HepG2 (cell line): Measurements from ENCODE around the gene TSC22D4. TPM values are rescaled to one million over a fixed set of nuclear protein-coding genes. Genes with fewer than 3 reads are reported as not detected.

Experiments used
- CBFB ChIP-seq: sonication (generic); formaldehyde crosslinking; IDR thresholded peaks from 2 replicates; pipeline ENCODE4 v1.4.0; 2020; ENCODE audit warnings: missing genetic modification reagents
- CERS6 ChIP-seq: sonication (generic); formaldehyde crosslinking; IDR thresholded peaks from 2 replicates; pipeline ENCODE4 v1.5.0; 2020; ENCODE audit warnings: missing genetic modification reagents
- ESRRA ChIP-seq: sonication (generic); formaldehyde crosslinking; IDR thresholded peaks from 2 replicates; pipeline ENCODE4 v1.5.1; 2020; ENCODE audit warnings: mild to moderate bottlenecking, low read depth, missing genetic modification reagents
- GATAD2A ChIP-seq: IDR thresholded peaks from 2 replicates; pipeline ENCODE4 v1.6.1; 2016
- HNRNPH1 ChIP-seq: fragments of 200-400 bp; formaldehyde crosslinking; optimal IDR thresholded peaks from 2 replicates; pipeline ENCODE3; 2017; ENCODE audit warnings: mild to moderate bottlenecking, low read depth, low read length
- KAT8 ChIP-seq: IDR thresholded peaks from 2 replicates; pipeline ENCODE4 v1.6.1; 2016; ENCODE audit warnings: missing genetic modification reagents, missing compliant biosample characterization
- KLF16 ChIP-seq, 2 experiments: sonication (generic) in 1 of 2; formaldehyde crosslinking in 1 of 2; IDR thresholded peaks; 2 replicates each; pipeline versions ENCODE4 v1.6.1 to v1.8.0; 2016 to 2023; ENCODE audit warnings: missing genetic modification reagents in 2 of 2, missing compliant biosample characterization in 1 of 2
- NFE2L2 ChIP-seq: fragments of 150-350 bp; IDR thresholded peaks from 2 replicates; pipeline ENCODE4 v1.6.1; 2014; ENCODE audit warnings: low read length
- POLR2AphosphoS5 ChIP-seq: IDR thresholded peaks from 2 replicates; pipeline ENCODE4 v1.6.1; 2012; ENCODE audit warnings: low read depth, low read length
- RXRA ChIP-seq: sonication (generic); formaldehyde crosslinking; IDR thresholded peaks from 2 replicates; pipeline ENCODE4 v1.5.1; 2020; ENCODE audit warnings: missing genetic modification reagents
- RXRB ChIP-seq: IDR thresholded peaks from 2 replicates; pipeline ENCODE4 v1.6.1; 2016; ENCODE audit warnings: borderline replicate concordance, missing genetic modification reagents, missing compliant biosample characterization
- SP4 ChIP-seq: sonication (generic); formaldehyde crosslinking; IDR thresholded peaks from 2 replicates; pipeline ENCODE4 v1.8.1; 2023; ENCODE audit warnings: mild to moderate bottlenecking, missing genetic modification reagents
- TFE3 ChIP-seq: IDR thresholded peaks from 2 replicates; pipeline ENCODE4 v1.6.1; 2016
- TSC22D2 ChIP-seq: sonication (generic); formaldehyde crosslinking; IDR thresholded peaks from 2 replicates; pipeline ENCODE4 v1.5.1; 2020; ENCODE audit warnings: missing genetic modification reagents, mild to moderate bottlenecking, borderline replicate concordance
- YEATS2 ChIP-seq: sonication (generic); formaldehyde crosslinking; IDR thresholded peaks from 2 replicates; pipeline ENCODE4 v1.4.0; 2020; ENCODE audit warnings: missing genetic modification reagents, borderline replicate concordance
- ZNF331 ChIP-seq: sonication (generic); formaldehyde crosslinking; IDR thresholded peaks from 2 replicates; pipeline ENCODE4 v1.4.0; 2020; ENCODE audit warnings: missing genetic modification reagents
- ZNF333 ChIP-seq: sonication (generic); formaldehyde crosslinking; IDR thresholded peaks from 2 replicates; pipeline ENCODE4 v1.4.0; 2020; ENCODE audit warnings: mild to moderate bottlenecking, missing genetic modification reagents, borderline replicate concordance
- ZNF484 ChIP-seq: sonication (generic); formaldehyde crosslinking; IDR thresholded peaks from 2 replicates; pipeline ENCODE4 v1.5.1; 2020; ENCODE audit warnings: mild to moderate bottlenecking, low read depth, missing genetic modification reagents, borderline replicate concordance
- ZNF562 ChIP-seq: sonication (generic); formaldehyde crosslinking; IDR thresholded peaks from 2 replicates; pipeline ENCODE4 v1.8.0; 2022; ENCODE audit warnings: missing genetic modification reagents, borderline replicate concordance
- ZNF777 ChIP-seq: sonication (generic); formaldehyde crosslinking; IDR thresholded peaks from 2 replicates; pipeline ENCODE4 v1.4.0; 2020; ENCODE audit warnings: missing genetic modification reagents
- polyA plus RNA-seq, 8 experiments: library from polyadenylated mRNA; depleted of rRNA in 3 of 8; stranded (reverse) in 7 of 8; unstranded in 1 of 8; fragments of >200 nt; fragmentation: Illumina TruSeq in 4 of 8; extraction: Trizol in 4 of 8; gene quantifications; 2 replicates each; pipeline versions ENCODE4 v1.2.1 to v1.2.3, GENCODE V29; 2011 to 2016; ENCODE audit warnings: low read depth in 4 of 8, missing spikeins in 1 of 8, mixed read lengths in 1 of 8; ENCODE audit not compliant: insufficient read depth in 1 of 8
- total RNA-seq, 5 experiments: library from RNA; depleted of rRNA; stranded (reverse); fragments of >200 nt; fragmentation: Illumina TruSeq; extraction: Trizol; gene quantifications; 2 replicates each; pipeline ENCODE4 v1.2.3, GENCODE V29; 2016; ENCODE audit warnings: low read depth in 1 of 5
- TF ChIP-seq, protein P1 (sequence below): sonication (generic); formaldehyde crosslinking; IDR thresholded peaks from 2 replicates; pipeline ENCODE4 v1.4.0; 2020; ENCODE audit warnings: missing genetic modification reagents
- TF ChIP-seq, protein P2 (sequence below): sonication (generic); formaldehyde crosslinking; IDR thresholded peaks from 2 replicates; pipeline ENCODE4 v1.5.0; 2020; ENCODE audit warnings: mild to moderate bottlenecking, missing genetic modification reagents

The TSC22D4 gene
- total and polyA plus RNA-seq, 2 of the 13 experiments (the other 11 are each of a cell fraction or from before 2014, with no cell fraction given) = 7.7 to 8.7 TPM

DNA sequence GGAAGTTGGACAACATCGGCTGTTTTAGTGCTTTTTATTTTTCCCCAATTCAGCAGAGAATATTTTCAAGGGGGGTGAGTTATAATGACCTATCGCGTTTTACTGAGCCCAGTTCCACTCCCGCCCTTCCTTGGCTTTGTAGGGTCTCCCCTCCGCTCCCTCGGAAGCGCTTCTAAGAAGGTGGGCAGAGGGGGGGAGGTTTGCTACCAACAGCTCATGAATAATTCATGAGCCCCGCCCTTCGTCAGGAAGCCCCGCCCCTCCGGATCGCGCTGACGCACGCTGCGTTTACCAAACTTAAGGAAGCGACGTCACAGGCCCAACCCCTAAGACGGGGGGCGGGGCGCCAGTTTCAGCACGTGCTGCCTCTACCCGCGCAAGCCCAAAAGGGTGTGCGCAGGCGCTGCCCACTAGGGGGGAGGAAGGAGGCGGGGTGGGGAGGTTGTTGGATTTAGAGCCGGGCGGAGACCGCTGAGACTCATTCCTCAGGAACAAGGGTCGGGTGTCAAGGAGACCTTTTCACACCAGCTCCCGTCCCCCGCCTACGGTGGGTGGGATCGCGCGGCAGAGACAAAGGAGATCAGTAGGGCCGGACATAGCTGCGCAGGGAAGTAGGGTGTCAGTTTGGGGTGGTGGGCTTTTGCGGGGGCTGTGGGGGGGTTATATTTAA lies 49.9 kb downstream of the TSC22D4 start (continued):
- peak; percentile 79; the same call in 1 of the 2 replicates for TF ChIP-seq TFE3 (CRISPR knock-in tag)
- peak in 1 of 2 experiments; percentile 68; a peak in 1 of 4 replicates for TF ChIP-seq KLF16 (CRISPR knock-in tag; IDR thresholded peaks at IDR 0.05)
- TF ChIP-seq, protein P1, sequence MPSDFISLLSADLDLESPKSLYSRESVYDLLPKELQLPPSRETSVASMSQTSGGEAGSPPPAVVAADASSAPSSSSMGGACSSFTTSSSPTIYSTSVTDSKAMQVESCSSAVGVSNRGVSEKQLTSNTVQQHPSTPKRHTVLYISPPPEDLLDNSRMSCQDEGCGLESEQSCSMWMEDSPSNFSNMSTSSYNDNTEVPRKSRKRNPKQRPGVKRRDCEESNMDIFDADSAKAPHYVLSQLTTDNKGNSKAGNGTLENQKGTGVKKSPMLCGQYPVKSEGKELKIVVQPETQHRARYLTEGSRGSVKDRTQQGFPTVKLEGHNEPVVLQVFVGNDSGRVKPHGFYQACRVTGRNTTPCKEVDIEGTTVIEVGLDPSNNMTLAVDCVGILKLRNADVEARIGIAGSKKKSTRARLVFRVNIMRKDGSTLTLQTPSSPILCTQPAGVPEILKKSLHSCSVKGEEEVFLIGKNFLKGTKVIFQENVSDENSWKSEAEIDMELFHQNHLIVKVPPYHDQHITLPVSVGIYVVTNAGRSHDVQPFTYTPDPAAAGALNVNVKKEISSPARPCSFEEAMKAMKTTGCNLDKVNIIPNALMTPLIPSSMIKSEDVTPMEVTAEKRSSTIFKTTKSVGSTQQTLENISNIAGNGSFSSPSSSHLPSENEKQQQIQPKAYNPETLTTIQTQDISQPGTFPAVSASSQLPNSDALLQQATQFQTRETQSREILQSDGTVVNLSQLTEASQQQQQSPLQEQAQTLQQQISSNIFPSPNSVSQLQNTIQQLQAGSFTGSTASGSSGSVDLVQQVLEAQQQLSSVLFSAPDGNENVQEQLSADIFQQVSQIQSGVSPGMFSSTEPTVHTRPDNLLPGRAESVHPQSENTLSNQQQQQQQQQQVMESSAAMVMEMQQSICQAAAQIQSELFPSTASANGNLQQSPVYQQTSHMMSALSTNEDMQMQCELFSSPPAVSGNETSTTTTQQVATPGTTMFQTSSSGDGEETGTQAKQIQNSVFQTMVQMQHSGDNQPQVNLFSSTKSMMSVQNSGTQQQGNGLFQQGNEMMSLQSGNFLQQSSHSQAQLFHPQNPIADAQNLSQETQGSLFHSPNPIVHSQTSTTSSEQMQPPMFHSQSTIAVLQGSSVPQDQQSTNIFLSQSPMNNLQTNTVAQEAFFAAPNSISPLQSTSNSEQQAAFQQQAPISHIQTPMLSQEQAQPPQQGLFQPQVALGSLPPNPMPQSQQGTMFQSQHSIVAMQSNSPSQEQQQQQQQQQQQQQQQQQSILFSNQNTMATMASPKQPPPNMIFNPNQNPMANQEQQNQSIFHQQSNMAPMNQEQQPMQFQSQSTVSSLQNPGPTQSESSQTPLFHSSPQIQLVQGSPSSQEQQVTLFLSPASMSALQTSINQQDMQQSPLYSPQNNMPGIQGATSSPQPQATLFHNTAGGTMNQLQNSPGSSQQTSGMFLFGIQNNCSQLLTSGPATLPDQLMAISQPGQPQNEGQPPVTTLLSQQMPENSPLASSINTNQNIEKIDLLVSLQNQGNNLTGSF (CRISPR knock-in tag) = no peak
- TF ChIP-seq YEATS2 (CRISPR knock-in tag) = 0 out of 2 replicates have a peak, but pooled peaks have one; percentile 54
- no peak; the same call in 1 of the 2 replicates for TF ChIP-seq CERS6 (CRISPR knock-in tag)
- TF ChIP-seq ZNF484 (CRISPR knock-in tag) = 0 out of 2 replicates have a peak, but pooled peaks have one; percentile 48
- no peak; the same call in 1 of the 2 replicates for TF ChIP-seq ZNF562
- TF ChIP-seq TSC22D2 = no peak
- peak; percentile 50; the same call in 1 of the 2 replicates for TF ChIP-seq RXRA
- peak; percentile 71 for TF ChIP-seq ZNF331
- no peak for TF ChIP-seq ZNF777
- TF ChIP-seq KAT8 (CRISPR knock-in tag) = no peak; the same call in 1 of the 2 replicates
- peak; percentile 96 for TF ChIP-seq POLR2AphosphoS5
- TF ChIP-seq ESRRA (CRISPR knock-in tag) = no peak
- TF ChIP-seq, protein P2, sequence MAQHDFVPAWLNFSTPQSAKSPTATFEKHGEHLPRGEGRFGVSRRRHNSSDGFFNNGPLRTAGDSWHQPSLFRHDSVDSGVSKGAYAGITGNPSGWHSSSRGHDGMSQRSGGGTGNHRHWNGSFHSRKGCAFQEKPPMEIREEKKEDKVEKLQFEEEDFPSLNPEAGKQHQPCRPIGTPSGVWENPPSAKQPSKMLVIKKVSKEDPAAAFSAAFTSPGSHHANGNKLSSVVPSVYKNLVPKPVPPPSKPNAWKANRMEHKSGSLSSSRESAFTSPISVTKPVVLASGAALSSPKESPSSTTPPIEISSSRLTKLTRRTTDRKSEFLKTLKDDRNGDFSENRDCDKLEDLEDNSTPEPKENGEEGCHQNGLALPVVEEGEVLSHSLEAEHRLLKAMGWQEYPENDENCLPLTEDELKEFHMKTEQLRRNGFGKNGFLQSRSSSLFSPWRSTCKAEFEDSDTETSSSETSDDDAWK (CRISPR knock-in tag) = no peak
- peak; percentile 28 for TF ChIP-seq GATAD2A (CRISPR knock-in tag)
- TF ChIP-seq RXRB (CRISPR knock-in tag) = 0 out of 2 replicates have a peak, but pooled peaks have one; percentile 41
- peak; percentile 78 for TF ChIP-seq HNRNPH1
- no peak for TF ChIP-seq CBFB (CRISPR knock-in tag)
- TF ChIP-seq SP4 = no peak
- no peak; the same call in 1 of the 2 replicates for TF ChIP-seq ZNF333 (CRISPR knock-in tag)
- no peak for TF ChIP-seq NFE2L2
